Epithelial cell of prostate (primary cell): ENCODE measurements around the gene PUS10.
A peak's percentile ranks its signal among the peaks of the same experiment; 100 is the strongest.
"Not testable (repeated sequence)": the region's sequence is repeated elsewhere in the genome, so short reads cannot be mapped to it uniquely, and the experiment has no call there.

Source experiments
- DNase-seq: peaks from one replicate; pipeline ENCODE4 v3.0.0-alpha.2; 2011; ENCODE audit warnings: low read depth, low spot score
- H3K27ac ChIP-seq: fragments of 450-650 bp; 2 replicates; pipeline ENCODE4 v1.5.1; 2017; ENCODE audit warnings: mild to moderate bottlenecking

Gene PUS10

DNA sequence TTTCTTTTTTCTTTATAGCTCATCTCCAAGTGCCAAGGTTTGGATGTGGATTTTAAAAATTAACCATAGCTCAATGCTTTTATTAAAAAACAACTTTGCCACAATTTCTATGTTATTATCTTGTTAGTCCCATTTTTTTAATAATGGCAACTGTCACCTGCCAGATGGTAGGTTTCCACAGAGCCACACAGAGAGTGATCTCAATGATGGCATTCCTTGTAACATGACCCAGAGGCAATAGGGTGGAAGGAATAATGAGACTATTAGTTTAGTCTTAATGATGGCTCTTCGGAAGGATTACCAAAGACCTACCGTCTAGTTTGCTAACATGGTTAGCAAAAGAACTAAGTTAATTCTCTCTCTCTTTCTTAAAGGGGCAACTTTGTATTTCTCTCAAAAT is 72.7 kb downstream of the PUS10 start:
- no peak for DNase-seq
- no peak overlapping the region for H3K27ac ChIP-seq

DNA sequence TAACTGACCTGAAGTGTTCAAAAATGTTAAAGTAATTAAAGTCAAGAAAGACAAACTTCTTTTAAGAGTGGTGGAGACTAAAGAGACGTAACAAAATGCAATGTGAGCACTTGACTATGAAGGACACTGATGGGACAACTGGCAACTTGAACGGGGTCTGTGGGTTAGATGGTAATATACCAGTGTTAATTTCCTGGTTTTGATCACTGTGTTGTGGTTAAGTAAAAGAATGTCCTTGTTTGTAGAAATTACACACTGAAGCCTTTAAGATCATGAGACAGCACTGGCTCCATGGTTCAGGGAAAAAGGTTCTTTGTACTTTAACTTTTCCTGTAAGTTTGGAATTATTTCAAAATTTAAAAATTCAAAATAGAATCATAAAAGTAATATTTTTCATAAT is 78.4 kb downstream of the PUS10 start:
- H3K27ac ChIP-seq = no peak overlapping the region
- no peak for DNase-seq

DNA sequence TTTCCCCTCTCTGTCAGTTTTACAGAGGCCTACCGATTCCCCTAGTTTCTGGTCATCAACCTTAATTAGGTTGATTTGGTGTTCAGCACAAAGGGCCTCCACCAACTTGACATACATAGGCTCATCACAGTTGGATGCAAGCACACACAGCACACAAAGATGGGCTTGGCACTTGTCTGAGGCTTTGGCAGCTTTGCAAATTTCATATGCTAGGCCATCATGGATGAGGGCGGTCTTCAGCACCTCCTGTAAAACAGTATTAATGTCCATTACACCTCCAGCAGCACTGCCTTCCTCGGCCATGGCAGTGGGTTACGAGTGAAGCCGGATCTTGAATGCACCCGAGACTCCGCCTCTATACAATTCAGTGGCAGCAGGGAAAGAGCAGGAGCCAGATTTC is 79.8 kb downstream of the PUS10 start:
- DNase-seq = no peak
- H3K27ac ChIP-seq = no peak overlapping the region

DNA sequence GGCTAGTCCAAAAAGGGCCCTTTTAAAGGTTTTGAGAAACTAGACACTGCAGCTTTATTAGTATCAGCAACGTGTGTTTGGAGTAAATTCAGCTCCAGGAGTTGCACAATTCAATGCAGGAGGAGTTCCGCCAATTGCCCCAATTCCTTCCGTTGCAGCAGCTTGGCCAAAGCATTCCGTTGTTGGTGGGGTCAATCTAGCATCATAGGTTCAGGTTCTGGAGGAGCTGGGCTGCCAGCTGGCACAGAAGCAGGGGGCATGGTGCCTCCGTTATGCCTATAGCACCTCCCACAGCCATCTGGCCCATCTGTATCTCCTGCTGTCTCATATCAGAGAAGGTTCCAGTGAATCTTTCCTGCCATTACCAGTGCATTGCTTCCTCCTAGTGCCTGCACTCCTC is 81.3 kb downstream of the PUS10 start:
- no peak for DNase-seq
- no peak overlapping the region for H3K27ac ChIP-seq

DNA sequence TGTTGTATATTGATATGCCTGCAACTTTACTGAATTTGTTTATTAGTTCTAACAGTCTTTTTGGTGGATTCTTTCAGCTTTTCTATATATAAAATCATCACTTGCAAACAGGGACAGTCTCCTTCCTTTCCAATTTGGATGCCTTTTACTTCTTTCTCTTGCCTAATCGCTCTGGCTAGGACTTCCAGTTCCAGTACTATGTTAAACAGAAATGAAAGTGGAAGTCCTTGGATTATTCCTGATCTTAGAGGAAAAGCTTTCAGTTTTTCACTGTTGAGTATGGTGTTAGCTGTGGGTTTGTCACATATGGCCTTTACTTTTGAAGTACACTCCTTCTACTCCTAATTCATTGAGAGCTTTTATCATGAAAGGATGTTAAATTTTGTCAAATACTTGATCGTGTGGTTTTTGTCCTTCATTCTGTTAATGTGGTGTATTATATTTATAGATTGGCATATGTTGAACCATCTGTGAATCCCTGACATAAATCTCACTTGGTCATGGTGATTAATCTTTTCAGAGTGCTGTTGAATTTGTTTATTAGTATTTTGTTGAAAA is 83.8 kb downstream of the PUS10 start:
- DNase-seq = no peak

DNA sequence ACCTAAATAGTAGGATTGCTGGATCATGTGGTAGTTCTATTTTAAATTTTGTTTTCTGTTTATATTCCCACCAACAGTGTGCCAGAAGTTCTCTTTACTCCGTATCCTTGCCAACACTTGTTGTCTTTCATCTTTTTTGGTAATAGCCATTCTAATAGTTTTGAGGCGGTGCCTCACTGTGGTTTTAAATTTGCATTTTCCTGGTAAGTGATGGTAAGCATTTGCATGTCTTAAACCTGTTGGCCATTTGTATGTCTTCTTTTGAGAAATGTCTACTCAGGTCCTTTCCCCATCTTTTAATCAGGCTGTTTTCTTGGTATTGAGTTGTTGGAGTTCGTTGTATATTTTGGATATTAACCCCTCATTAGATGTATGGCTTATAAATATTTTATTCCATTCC is 85.1 kb downstream of the PUS10 start:
- DNase-seq = no peak
- no peak overlapping the region for H3K27ac ChIP-seq

More for the DNA sequence above, 83.8 kb downstream of the PUS10 start:
- no peak overlapping the region for H3K27ac ChIP-seq

DNA sequence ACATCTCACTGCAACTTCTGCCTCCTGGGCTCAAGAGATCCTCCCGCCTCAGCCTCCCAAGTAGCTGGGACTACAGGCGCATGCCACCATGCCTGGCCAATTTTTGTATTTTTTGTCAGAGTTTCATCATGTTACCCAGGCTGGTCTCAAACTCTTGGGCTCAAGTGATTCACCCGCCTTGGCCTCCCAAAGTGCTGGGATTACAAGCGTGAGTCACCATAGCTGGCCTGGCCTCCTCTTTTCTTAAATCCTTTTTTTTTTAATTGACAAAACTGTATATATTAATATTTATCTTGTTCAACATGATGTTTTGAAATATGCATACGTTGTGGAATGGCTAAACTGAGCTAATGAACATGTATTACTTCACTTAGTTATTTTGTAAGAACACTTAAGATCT is 86.0 kb downstream of the PUS10 start:
- H3K27ac ChIP-seq, DNase-seq: not testable (repeated sequence)

DNA sequence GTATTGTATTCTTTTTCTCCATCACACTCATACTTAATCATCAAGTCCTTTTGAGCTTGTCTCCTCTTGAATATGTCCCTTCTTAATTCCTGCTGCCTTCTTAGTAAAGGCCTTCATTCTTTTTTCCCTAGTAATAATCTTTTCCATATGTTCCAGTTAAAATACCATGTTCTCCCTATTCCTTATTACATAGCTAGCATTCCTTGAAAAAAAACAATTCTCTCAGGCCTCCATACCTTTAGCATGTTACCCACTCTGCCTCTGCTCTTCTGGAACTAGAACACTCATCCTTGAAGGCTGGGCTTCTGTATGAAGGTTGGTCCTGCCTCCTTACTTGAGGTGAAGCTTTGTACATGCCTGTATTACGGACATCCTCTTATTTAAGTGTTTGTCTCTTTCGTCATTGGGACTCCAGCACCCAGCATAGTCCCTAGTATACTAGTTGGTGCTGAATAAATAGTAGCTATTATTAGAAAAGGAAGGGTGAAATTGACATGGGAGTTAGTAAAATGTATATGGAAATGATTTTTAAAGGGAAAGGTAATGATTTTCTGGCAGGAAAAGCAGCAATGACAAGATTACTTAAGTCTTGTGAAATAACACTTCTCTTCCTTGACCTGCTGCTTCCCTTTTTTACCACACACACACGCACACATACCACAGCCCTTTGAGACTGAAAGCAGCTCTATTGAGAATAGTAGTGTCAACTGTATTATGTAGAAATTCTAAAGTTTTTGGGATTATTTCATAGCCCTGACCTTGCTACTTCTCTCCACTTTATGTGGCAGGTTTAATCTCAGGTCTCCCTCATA is 91.1 kb downstream of the PUS10 start:
- H3K27ac ChIP-seq = peak overlapping the region; percentile 34
- no peak for DNase-seq

DNA sequence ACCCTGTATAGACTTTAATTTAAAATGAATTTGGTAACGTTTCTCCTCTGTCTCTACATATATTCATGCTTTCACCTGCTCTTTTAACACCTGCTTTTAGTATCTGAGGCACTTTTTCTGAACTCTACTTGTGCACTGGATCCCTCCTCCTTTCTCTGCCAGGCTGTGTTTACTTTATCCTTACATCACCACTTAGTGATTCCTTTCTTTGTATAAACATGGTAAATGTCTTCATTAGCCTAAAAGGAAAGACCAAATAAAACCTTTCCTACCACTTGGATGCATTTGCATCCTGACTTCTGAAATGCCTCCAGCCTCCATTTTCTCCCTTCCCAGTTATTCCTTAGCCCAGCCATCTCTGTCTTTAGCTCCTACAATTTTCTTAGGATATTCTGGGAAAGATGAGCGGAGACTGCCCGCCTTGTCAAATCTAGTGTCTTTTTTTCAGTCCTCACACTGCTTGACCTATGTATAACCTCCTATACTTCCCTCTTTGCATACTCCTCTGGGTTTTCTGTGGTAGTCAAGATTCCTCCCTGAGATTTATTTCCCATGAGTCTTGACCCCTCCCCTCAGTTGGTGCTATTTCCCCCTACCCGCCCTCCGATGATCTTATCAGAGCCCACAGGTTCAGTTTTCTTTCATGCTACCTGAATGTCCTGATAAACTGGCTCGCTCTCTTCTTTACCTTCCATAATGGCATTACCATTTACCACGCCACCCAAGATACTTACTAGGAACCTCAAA is 91.9 kb downstream of the PUS10 start:
- DNase-seq = no peak
- H3K27ac ChIP-seq = peak overlapping the region; percentile 34

DNA sequence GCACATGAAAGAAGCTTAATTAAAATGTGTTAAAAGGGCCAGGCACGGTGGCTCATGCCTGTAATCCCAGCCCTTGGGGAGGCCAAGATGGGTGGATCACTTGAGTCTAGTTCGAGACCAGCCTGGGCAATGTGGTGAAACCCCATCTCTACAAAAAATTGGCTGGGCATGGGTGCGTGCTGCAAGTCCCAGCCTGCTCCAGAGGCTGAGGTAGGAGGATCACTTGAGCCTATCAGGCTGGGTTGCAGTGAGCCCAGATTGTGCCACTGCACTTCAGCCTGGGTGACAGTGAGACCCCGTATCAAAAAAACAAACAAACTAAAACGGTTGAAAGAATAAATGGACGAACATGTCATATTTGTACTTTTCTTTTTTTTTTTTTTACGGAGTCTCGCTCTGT is 110.7 kb downstream of the PUS10 start:
- no peak overlapping the region for H3K27ac ChIP-seq
- no peak for DNase-seq

DNA sequence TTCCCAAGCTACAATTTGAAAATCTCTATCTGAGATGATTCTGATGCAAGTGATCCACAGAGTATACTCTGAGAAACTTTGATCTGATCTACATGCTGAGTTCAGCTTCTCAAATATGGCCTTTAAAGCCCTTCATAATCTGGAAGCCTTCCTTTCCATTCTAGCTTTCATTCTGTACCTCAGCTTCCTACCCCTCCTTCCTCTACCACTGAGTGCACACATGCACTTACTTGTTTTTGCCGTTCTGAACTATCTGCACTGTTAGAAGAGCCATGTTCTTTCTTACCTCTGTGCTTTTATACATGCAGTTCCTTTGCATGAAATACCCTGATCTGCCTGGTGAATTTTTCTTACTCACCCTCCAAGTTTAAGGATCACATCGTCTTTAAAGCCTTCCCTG is 111.7 kb downstream of the PUS10 start:
- H3K27ac ChIP-seq = no peak overlapping the region
- no peak for DNase-seq

DNA sequence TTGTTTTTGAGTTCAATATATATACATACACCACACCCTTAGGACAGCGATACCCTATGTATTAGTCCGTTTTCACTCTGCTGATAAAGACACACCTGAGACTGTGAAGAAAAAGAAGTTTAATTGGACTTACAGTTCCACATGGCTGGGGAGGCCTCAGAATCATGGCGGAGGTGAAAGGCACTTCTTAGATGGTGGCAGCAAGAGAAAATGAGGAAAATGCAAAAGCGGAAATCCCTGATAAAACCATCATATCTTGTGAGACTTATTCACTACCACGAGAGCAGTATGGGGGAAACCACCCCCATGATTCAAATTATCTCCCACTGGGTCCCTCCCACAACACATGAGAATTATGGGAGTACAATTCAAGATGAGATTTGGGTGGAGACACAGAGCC is 112.2 kb downstream of the PUS10 start:
- DNase-seq, H3K27ac ChIP-seq: not testable (repeated sequence)

DNA sequence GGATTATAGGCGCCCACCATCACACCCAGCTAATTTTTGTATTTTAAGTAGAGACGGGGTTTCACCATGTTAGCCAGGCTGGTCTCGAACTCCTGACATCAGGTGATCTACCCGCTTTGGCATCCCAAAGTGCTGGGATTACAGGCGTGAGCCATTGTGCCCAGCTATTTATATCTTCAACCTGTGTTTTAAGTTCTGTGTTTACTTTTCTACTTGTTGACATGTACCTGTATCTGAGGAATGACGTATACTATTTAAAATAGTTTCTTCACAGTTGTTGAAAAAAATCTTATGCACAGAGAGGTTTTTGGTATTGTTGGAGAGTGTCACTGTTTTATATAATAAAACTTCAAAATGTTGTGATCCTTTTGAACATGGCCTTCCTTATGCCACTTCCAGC is 116.8 kb downstream of the PUS10 start:
- H3K27ac ChIP-seq, DNase-seq: not testable (repeated sequence)

DNA sequence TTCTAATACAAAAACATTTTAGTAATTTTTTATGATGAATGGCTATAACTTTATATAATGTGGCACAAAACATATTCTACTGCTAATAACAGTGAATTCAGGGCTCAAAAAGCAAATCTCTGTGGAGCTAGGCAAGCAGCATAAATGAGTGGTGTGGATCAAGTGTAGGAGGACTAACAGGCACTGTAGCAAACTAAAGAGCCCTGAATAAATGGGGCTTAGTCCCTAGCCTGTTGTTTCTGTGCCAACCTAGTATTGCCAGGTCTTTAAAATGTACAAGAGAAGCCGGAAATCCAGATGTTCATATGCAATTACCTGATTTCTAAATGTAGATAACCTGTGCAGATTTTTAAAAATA is 118.2 kb downstream of the PUS10 start:
- DNase-seq = no peak
- H3K27ac ChIP-seq = no peak overlapping the region

DNA sequence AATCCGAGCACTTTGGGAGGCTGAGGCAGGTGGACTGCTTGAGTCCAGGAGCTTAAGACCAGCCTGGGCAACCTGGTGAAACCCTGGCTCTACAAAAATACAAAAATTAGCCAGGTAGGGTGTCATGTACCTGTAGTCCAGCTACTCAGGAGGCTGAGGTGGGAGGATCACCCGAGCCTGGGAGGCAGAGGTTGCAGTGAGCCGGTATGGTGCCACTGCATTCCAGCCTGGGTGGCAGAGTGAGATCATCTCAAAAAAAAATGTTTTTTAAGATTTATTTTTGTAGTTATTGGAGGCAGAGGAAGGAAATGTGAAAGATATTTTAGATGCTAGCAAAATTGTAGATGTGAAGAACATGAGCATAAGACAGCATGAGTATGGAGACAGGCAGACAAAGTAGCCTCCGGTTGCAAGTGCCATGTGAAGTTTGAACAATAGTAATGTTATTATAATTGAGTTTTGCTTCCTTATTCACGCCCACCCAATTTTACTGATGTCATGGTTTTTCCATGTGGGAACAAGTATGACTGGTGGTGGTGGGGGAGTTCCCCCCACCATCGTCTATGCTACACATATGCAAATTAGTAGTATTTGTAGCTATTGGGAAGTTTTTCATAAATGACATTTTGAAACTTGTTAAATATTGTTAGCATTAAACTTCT is 118.7 kb downstream of the PUS10 start:
- no peak overlapping the region for H3K27ac ChIP-seq
- no peak for DNase-seq

DNA sequence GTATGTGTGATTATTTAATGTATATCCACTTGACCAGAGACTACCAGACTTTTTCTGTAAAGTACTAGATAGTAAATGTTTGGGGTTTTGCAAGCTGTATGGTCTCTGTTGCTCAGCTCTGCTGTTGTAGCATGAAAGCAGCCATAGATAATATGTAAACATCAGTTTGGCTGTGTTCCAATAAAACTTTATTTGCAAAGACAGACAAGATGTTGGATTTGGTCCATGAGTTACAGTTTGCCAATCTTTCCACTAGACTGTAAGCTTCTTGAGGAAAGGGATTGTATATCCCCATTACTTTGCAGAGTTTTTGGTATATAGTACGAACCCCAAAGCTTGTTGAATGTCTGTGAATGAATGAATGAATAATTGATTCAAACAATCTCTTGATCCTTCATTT is 119.5 kb downstream of the PUS10 start:
- H3K27ac ChIP-seq = no peak overlapping the region
- no peak for DNase-seq
